ENCODE measurements around the gene PHAF1. TPM values are rescaled to one million over a fixed set of nuclear protein-coding genes. Genes with fewer than 3 reads are reported as not detected.

The PHAF1 gene
- total RNA-seq, 5 donors from 2014 or later (not counting 1 experiment from before 2014, with no cell fraction given) = 19.4 to 23.0 (median 20.1) TPM

DNA sequence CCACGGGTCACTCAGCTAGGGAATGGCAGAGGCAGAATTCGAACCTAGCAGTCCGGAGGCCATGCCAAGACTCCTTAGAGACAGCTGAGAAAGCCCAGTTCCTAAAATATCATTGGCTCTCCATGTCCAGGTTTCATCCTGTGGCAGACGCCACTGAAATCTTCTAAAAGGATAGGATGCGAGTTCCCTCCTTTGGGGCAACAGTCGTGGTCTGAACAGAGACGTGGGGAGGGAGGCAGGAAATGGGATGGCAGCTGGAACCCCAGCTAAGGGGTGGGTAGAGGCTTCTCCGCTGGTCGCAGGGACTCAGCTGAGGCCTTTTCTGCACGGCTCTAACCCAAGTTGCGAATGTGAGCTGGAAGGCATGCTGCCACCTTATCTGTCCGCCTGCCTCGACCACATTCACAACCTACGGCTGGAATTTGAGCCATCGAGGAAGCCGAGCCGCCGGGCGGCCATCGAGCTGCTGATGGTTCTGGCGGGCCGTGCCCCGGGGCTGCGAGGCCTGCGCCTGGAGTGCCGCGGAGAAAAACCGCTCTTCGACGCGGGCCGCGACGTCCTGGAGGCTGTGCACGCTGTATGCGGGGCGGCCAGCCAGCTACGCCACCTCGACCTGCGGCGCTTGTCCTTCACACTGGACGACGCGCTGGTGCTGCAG lies 52.9 kb downstream of the PHAF1 start:
- Histone ChIP-seq H3K9me3 (no peaks in the 10 kb centered on the region), H3K4me3 (ENCODE audit: control insufficient read depth in 1 of 2, extremely low read depth in 1 of 2, low read length in 1 of 2) (peak overlapping the region; percentile 16 to 62), H3K27me3 (replicated peaks in 1 of 2; ENCODE audit: control insufficient read depth in 2 of 2, extremely low read depth in 1 of 2, insufficient read depth in 2 of 2, low read length in 1 of 2) (peaks cover 6 to 69% of the 10 kb centered on the region in 2 experiments), H3K27ac (ENCODE audit: low read length) (no peak overlapping the region), H3K4me1 (ENCODE audit: control insufficient read depth in 1 of 2, extremely low read depth in 1 of 2, insufficient read depth in 2 of 2, low read length in 2 of 2) (peaks cover 29 to 75% of the 10 kb centered on the region in 2 experiments), H3K36me3 (ENCODE audit: control insufficient read depth in 2 of 2, extremely low read depth in 1 of 2, insufficient read depth in 1 of 2, low read length in 1 of 2) (no peaks in the 10 kb centered on the region)
- H3K4me1 Mint-ChIP-seq = peaks cover 31 to 55% (median 40%) of the 10 kb centered on the region in 3 donors
- 29% methylated on average over 37 of the region's 44 CpGs for WGBS (ENCODE audit: insufficient coverage)
- DNase-seq (no peak), ATAC-seq (replicated peaks in 1 of 4) (no peak)
- peaks cover 4% of the 10 kb centered on the region for H3K36me3 Mint-ChIP-seq
- POLR2A ChIA-PET = interaction anchor here in 1 of 2 donors (0.9 kb wide), 1 partner anchor 14 kb away, joined by 3 read pairs; no protein-coding TSS in a partner anchor
- H3K9me3 Mint-ChIP-seq = no peaks in the 10 kb centered on the region
- CTCF ChIA-PET = no interaction called here
- no peak overlapping the region for H3K27ac Mint-ChIP-seq
- H3K4me3 Mint-ChIP-seq = peak overlapping the region in 2 of 3 donors; percentile 41 to 87
- H3K27me3 Mint-ChIP-seq = peaks cover 22 to 41% of the 10 kb centered on the region in 2 donors

DNA sequence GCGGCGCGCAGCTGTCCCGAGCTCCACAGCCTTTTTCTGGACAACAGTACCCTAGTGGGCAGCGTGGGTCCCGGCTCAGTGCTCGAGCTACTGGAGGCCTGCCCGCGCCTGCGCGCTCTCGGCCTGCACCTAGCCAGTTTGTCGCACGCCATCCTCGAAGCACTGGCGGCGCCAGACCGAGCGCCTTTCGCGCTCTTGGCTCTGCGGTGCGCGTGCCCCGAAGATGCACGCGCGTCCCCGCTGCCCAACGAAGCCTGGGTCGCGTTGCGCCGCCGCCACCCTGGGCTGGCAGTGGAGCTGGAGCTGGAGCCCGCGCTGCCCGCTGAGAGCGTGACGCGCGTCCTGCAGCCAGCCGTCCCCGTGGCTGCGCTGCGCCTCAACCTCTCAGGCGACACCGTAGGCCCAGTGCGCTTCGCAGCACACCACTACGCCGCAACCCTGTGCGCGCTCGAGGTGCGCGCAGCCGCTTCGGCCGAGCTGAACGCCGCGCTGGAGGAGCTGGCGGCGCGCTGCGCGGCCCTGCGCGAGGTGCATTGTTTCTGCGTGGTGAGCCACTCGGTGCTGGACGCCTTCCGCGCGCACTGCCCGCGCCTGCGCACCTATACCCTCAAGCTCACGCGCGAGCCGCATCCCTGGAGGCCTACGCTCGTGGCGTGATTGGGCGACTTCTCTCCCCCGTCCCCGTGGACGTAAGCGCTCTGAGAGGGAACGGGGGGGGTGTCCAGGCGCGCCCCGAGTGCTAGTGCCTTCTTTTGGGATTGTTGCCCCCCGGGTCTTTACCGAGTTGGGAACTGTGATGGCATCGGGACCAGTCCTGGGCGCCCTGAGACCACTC lies 53.6 kb downstream of the PHAF1 start:
- Mint-ChIP-seq H3K36me3 (no peaks in the 10 kb centered on the region), H3K4me1 (peaks cover 24 to 49% (median 33%) of the 10 kb centered on the region in 3 donors), H3K9me3 (no peaks in the 10 kb centered on the region), H3K4me3 (peak overlapping the region in 2 of 3 donors; percentile 58 to 87), H3K27ac (no peak overlapping the region), H3K27me3 (peaks cover 27 to 49% of the 10 kb centered on the region in 2 donors)
- WGBS (ENCODE audit: insufficient coverage) = 3% methylated on average over 89 of the region's 99 CpGs
- ATAC-seq (replicated peaks in 1 of 4) (peak in 2 of 4 experiments; percentile 3), DNase-seq (peak in 10 of 35 experiments; percentile 17 to 64 (median 37))
- ChIA-PET CTCF (interaction anchor here in 1 of 2 donors (0.7 kb wide), 1 partner anchor 12 kb away, joined by 3 read pairs; no protein-coding TSS in a partner anchor), POLR2A (interaction anchor here in 1 of 2 donors (0.9 kb wide), 1 partner anchor 14 kb away, joined by 3 read pairs; no protein-coding TSS in a partner anchor)
- H3K9me3 ChIP-seq = no peaks in the 10 kb centered on the region
- peaks cover 6 to 77% of the 10 kb centered on the region in 2 experiments for H3K27me3 ChIP-seq (replicated peaks in 1 of 2; ENCODE audit: control insufficient read depth in 2 of 2, extremely low read depth in 1 of 2, insufficient read depth in 2 of 2, low read length in 1 of 2)
- no peak overlapping the region for H3K27ac ChIP-seq (ENCODE audit: low read length)
- H3K4me1 ChIP-seq (ENCODE audit: control insufficient read depth in 1 of 2, extremely low read depth in 1 of 2, insufficient read depth in 2 of 2, low read length in 2 of 2) = peaks cover 24 to 68% of the 10 kb centered on the region in 2 experiments
- H3K4me3 ChIP-seq (ENCODE audit: control insufficient read depth in 1 of 2, extremely low read depth in 1 of 2, low read length in 1 of 2) = peak overlapping the region; percentile 20 to 62
- no peaks in the 10 kb centered on the region for H3K36me3 ChIP-seq (ENCODE audit: control insufficient read depth in 2 of 2, extremely low read depth in 1 of 2, insufficient read depth in 1 of 2, low read length in 1 of 2)

DNA sequence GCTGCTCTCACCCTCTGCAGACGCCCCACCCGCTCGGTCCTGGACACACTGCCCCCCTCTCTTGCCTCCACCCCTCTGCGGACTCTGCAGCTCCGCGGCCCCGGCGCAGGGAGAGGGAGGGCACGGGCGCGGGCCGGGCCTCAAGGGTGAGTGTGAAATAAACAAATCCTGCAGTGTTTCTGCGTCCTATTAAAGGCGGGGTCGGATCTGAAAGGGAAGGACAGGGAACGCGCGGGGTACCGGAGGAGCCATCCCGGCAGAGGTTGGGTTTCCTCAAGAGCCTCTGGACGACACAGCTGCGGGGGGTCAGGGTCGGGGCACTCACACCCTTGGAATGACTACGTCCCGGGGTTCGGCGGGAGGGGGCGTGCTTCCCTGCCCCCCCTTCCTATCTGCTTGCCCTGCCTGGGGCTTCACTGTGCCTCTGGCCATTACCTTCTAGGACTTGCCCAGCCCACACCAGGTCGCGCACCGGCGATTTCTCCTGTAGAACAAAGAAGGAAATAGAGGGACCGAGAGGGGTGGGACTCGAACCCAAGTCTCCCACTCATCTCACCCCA lies 54.3 kb downstream of the PHAF1 start:
- peak overlapping the region; percentile 41 to 87 (median 43) for H3K4me3 Mint-ChIP-seq
- ChIA-PET POLR2A (no interaction called here), CTCF (no interaction called here)
- no peak for DNase-seq
- peaks cover 17 to 43% (median 26%) of the 10 kb centered on the region in 3 donors for H3K4me1 Mint-ChIP-seq
- peak overlapping the region; percentile 20 to 62 for H3K4me3 ChIP-seq (ENCODE audit: control insufficient read depth in 1 of 2, extremely low read depth in 1 of 2, low read length in 1 of 2)
- H3K27ac ChIP-seq (ENCODE audit: low read length) = no peak overlapping the region
- H3K36me3 ChIP-seq (ENCODE audit: control insufficient read depth in 2 of 2, extremely low read depth in 1 of 2, insufficient read depth in 1 of 2, low read length in 1 of 2) = no peaks in the 10 kb centered on the region
- H3K4me1 ChIP-seq (ENCODE audit: control insufficient read depth in 1 of 2, extremely low read depth in 1 of 2, insufficient read depth in 2 of 2, low read length in 2 of 2) = peaks cover 18 to 68% of the 10 kb centered on the region in 2 experiments
- WGBS (ENCODE audit: insufficient coverage) = 3% methylated on average over 21 of the region's 34 CpGs
- H3K36me3 Mint-ChIP-seq = no peaks in the 10 kb centered on the region
- peaks cover 6 to 84% of the 10 kb centered on the region in 2 experiments for H3K27me3 ChIP-seq (replicated peaks in 1 of 2; ENCODE audit: control insufficient read depth in 2 of 2, extremely low read depth in 1 of 2, insufficient read depth in 2 of 2, low read length in 1 of 2)
- H3K27me3 Mint-ChIP-seq = peaks cover 29 to 56% of the 10 kb centered on the region in 2 donors
- H3K9me3 ChIP-seq = no peaks in the 10 kb centered on the region
- H3K27ac Mint-ChIP-seq = no peak overlapping the region
- ATAC-seq (replicated peaks in 1 of 4) = no peak
- H3K9me3 Mint-ChIP-seq = no peaks in the 10 kb centered on the region

DNA sequence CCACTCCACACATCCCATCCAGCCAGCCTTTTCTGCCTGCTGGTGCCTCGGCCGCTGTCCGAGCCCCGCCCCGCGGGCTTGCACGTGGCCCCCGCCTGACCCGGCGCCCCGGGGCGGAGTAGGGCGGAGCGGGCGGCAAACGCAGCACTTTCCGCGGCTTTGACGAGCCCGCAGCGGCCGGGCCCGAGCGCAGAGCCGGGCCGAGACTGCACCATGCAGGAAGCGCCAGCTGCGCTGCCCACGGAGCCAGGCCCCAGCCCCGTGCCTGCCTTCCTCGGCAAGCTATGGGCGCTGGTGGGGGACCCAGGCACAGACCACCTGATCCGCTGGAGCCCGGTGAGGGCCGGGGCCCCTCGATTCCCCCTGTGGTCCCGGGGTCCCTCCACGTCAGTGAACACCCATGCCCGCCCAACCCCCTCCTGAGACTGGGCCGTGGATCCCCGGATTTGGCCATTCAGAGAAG lies 54.9 kb downstream of the PHAF1 start, which contains the start of gene HSF4:
TSS of gene HSF4 (plus strand) at position 147 of the 463 bp plus-strand sequence. CDS start at position 214, 67 bp downstream.
- H3K36me3 ChIP-seq (ENCODE audit: control insufficient read depth in 2 of 2, extremely low read depth in 1 of 2, insufficient read depth in 1 of 2, low read length in 1 of 2) = no peaks in the 10 kb centered on the region
- Mint-ChIP-seq H3K36me3 (no peaks in the 10 kb centered on the region), H3K9me3 (no peaks in the 10 kb centered on the region), H3K27me3 (peaks cover 34 to 59% of the 10 kb centered on the region in 2 donors), H3K4me3 (peak within 1 kb of the TSS; percentile 41 to 87 (median 58)), H3K27ac (no peak within 1 kb of the TSS), H3K4me1 (peaks cover 18 to 46% (median 31%) of the 10 kb centered on the region in 3 donors)
- no peak for DNase-seq
- no peak for ATAC-seq (replicated peaks in 1 of 4)
- no peaks in the 10 kb centered on the region for H3K9me3 ChIP-seq
- ChIA-PET POLR2A (no interaction called here), CTCF (no interaction called here)
- no peak within 1 kb of the TSS for H3K27ac ChIP-seq (ENCODE audit: low read length)
- 2% methylated on average over 33 of the region's 41 CpGs for WGBS (ENCODE audit: insufficient coverage)
- H3K27me3 ChIP-seq (replicated peaks in 1 of 2; ENCODE audit: control insufficient read depth in 2 of 2, extremely low read depth in 1 of 2, insufficient read depth in 2 of 2, low read length in 1 of 2) = peaks cover 8 to 89% of the 10 kb centered on the region in 2 experiments
- H3K4me3 ChIP-seq (ENCODE audit: control insufficient read depth in 1 of 2, extremely low read depth in 1 of 2, low read length in 1 of 2) = peak within 1 kb of the TSS; percentile 20 to 62
- H3K4me1 ChIP-seq (ENCODE audit: control insufficient read depth in 1 of 2, extremely low read depth in 1 of 2, insufficient read depth in 2 of 2, low read length in 2 of 2) = peaks cover 16 to 68% of the 10 kb centered on the region in 2 experiments

DNA sequence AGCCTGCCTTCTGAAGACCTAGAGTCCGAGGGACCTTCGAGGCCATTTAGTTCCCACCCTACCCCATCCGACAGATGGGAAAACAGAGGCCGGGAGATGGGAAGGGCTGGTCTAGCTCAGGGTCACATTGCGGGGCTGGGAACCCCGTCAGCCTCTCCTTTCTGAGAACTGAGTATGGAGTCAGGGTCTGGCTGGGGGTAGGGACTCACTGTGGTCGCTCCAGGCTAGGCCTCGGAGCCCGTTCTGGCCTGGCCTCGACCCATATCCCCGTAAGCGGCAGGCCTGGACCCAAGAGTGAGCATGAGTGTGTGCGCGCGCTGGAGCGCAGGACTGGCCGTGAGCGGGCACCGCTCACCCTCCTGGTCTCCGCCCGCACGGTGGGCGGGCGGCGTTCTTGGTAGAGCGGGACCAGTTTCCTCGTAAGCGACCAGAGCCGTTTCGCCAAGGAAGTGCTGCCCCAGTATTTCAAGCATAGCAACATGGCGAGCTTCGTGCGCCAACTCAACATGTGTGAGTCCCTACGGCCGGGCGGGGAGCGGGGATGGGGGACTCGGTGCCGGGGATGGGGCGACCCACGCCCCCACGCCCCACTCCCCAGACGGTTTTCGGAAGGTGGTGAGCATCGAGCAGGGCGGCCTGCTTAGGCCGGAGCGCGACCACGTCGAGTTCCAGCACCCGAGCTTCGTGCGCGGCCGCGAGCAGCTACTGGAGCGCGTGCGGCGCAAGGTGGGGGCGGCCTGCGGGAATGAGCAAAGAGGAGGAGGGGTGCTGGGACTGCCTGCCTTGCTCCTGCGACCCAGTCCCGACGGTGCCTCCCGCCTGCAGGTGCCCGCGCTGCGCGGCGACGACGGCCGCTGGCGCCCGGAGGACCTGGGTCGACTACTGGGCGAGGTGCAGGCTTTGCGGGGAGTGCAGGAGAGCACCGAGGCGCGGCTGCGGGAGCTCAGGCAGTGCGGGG lies 55.7 kb downstream of the PHAF1 start:
- Histone ChIP-seq H3K36me3 (ENCODE audit: control insufficient read depth in 2 of 2, extremely low read depth in 1 of 2, insufficient read depth in 1 of 2, low read length in 1 of 2) (no peaks in the 10 kb centered on the region), H3K4me1 (ENCODE audit: control insufficient read depth in 1 of 2, extremely low read depth in 1 of 2, insufficient read depth in 2 of 2, low read length in 2 of 2) (peaks cover 15 to 71% of the 10 kb centered on the region in 2 experiments), H3K27ac (ENCODE audit: low read length) (no peak overlapping the region), H3K27me3 (replicated peaks in 1 of 2; ENCODE audit: control insufficient read depth in 2 of 2, extremely low read depth in 1 of 2, insufficient read depth in 2 of 2, low read length in 1 of 2) (peaks cover 8 to 95% of the 10 kb centered on the region in 2 experiments), H3K4me3 (ENCODE audit: control insufficient read depth in 1 of 2, extremely low read depth in 1 of 2, low read length in 1 of 2) (peak overlapping the region in 1 of 2 donors; percentile 44), H3K9me3 (no peaks in the 10 kb centered on the region)
- H3K4me3 Mint-ChIP-seq = peak overlapping the region in 2 of 3 donors; percentile 17 to 60
- H3K4me1 Mint-ChIP-seq = peaks cover 22 to 50% (median 35%) of the 10 kb centered on the region in 3 donors
- H3K9me3 Mint-ChIP-seq = no peaks in the 10 kb centered on the region
- ATAC-seq (replicated peaks in 1 of 4) = no peak
- POLR2A ChIA-PET = no interaction called here
- 9% methylated on average over 67 of the region's 85 CpGs for WGBS (ENCODE audit: insufficient coverage)
- peaks cover 40 to 64% of the 10 kb centered on the region in 2 donors for H3K27me3 Mint-ChIP-seq
- CTCF ChIA-PET = interaction anchor here in 1 of 2 donors (0.6 kb wide), 2 partner anchors 13 to 29 kb away, joined by 4 to 7 read pairs; no protein-coding TSS in a partner anchor
- H3K27ac Mint-ChIP-seq = no peak overlapping the region
- DNase-seq = no peak
- H3K36me3 Mint-ChIP-seq = no peaks in the 10 kb centered on the region
